Mesendoderm (in vitro differentiated cells): Measurements from ENCODE around the gene SUMF1.
A peak's percentile ranks its signal among the peaks of the same experiment; 100 is the strongest.

ENCODE experiments used
- DNase-seq: peaks from one replicate; pipeline ENCODE4 v3.0.0; 2013
- H2AK5ac ChIP-seq: 2 replicates; pipeline ENCODE4 v1.6.1; 2013; ENCODE audit warnings: low read length, inconsistent platforms
- H2BK120ac ChIP-seq: 2 replicates; pipeline ENCODE4 v1.6.1; 2013; ENCODE audit warnings: low read depth, mild to moderate bottlenecking, low read length, moderate library complexity, mixed read lengths
- H2BK15ac ChIP-seq: replicated peaks from 2 replicates; pipeline ENCODE4 v1.6.1; 2013; ENCODE audit warnings: low read depth, mild to moderate bottlenecking, moderate library complexity
- H2BK5ac ChIP-seq: 2 replicates; pipeline ENCODE4 v1.6.1; 2013; ENCODE audit warnings: low read length, inconsistent platforms
- H3K18ac ChIP-seq: 2 replicates; pipeline ENCODE4 v1.6.1; 2013; ENCODE audit warnings: mild to moderate bottlenecking, low read length, mixed read lengths
- H3K23ac ChIP-seq: one replicate; pipeline ENCODE4 v1.6.1; 2013; ENCODE audit warnings: low read length
- H3K27ac ChIP-seq: 2 replicates; pipeline ENCODE4 v1.5.1; 2013; ENCODE audit warnings: low read depth, mild to moderate bottlenecking, inconsistent platforms, low read length, moderate library complexity
- H3K27me3 ChIP-seq: 2 replicates; pipeline ENCODE4 v1.6.1; 2013; ENCODE audit warnings: low read length, control low read depth, mild to moderate bottlenecking, inconsistent platforms; ENCODE audit not compliant: insufficient read depth, poor library complexity
- H3K36me3 ChIP-seq: 2 replicates; pipeline ENCODE4 v1.6.1; 2013; ENCODE audit warnings: low read length, inconsistent platforms; ENCODE audit not compliant: control insufficient read depth, insufficient read depth
- H3K4ac ChIP-seq: one replicate; pipeline ENCODE4 v1.6.1; 2013; ENCODE audit warnings: low read depth, mild to moderate bottlenecking, low read length, moderate library complexity
- H3K4me1 ChIP-seq: 2 replicates; pipeline ENCODE4 v1.6.1; 2013; ENCODE audit warnings: low read depth, low read length, inconsistent platforms; ENCODE audit not compliant: control insufficient read depth
- H3K4me2 ChIP-seq: 2 replicates; pipeline ENCODE4 v1.6.1; 2013; ENCODE audit warnings: low read length
- H3K4me3 ChIP-seq: 2 replicates; pipeline ENCODE4 v1.5.1; 2013; ENCODE audit warnings: mild to moderate bottlenecking, low read length
- H3K56ac ChIP-seq: one replicate; pipeline ENCODE4 v1.6.1; 2013; ENCODE audit warnings: low read length
- H3K79me1 ChIP-seq: 2 replicates; pipeline ENCODE4 v1.6.1; 2013; ENCODE audit warnings: low read length, inconsistent platforms
- H3K79me2 ChIP-seq: 2 replicates; pipeline ENCODE4 v1.6.1; 2013; ENCODE audit warnings: mild to moderate bottlenecking, low read length; ENCODE audit not compliant: control insufficient read depth, insufficient read depth
- H3K9ac ChIP-seq: 2 replicates; pipeline ENCODE4 v1.6.1; 2013; ENCODE audit warnings: low read length, inconsistent platforms
- H4K5ac ChIP-seq: one replicate; pipeline ENCODE4 v1.6.1; 2013; ENCODE audit warnings: low read length
- H4K8ac ChIP-seq: one replicate; pipeline ENCODE4 v1.6.1; 2013; ENCODE audit warnings: low read depth, mild to moderate bottlenecking, control low read depth, low read length, moderate library complexity
- WGBS: extraction: QIAGEN DNeasy Blood & Tissue Kit; methylation state at CpG from one replicate; pipeline ENCODE4 v1.1.7; 2013; ENCODE audit warnings: low lambda C conversion rate, missing lambda C conversion rate; ENCODE audit not compliant: insufficient coverage; ENCODE audit errors: extremely low coverage; 5-methylcytosine and 5-hydroxymethylcytosine counted together

Gene SUMF1

DNA sequence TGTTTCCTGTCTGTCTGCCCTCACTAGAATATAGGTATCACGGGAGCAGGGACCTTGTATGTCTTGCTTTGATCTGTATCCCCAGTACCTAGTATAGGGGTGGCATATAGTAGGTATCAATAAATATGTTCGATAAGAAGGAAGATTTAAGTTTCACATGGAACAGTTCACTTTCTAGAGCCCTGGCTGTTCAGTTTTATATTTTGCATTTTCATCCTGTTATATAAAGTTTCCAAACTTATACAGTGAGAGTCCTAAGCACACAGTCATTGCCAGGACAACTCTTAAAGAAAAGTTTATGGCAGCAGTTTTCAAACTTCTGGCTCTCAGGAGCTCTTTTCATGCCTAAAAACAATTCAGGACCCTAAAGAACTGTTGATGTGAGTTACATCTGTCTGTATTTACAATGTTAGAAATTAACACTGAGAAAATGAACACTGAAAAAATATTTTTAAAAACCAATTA lies 39.5 kb upstream of the SUMF1 start:
- no peak overlapping the region for H3K56ac ChIP-seq
- H2BK5ac ChIP-seq = no peak overlapping the region
- H3K18ac ChIP-seq = no peak overlapping the region
- H3K79me2 ChIP-seq = no peaks in the 10 kb centered on the region
- no peak for DNase-seq
- no peak overlapping the region for H2AK5ac ChIP-seq
- H3K79me1 ChIP-seq = no peaks in the 10 kb centered on the region
- H3K27me3 ChIP-seq = no peaks in the 10 kb centered on the region
- no peaks in the 10 kb centered on the region for H3K36me3 ChIP-seq
- H4K8ac ChIP-seq = no peak overlapping the region
- no peaks in the 10 kb centered on the region for H3K4me1 ChIP-seq
- no peak overlapping the region for H3K27ac ChIP-seq
- no peak overlapping the region for H3K23ac ChIP-seq
- no peak overlapping the region for H2BK120ac ChIP-seq
- H3K4me3 ChIP-seq = no peak overlapping the region
- H3K4ac ChIP-seq = no peak overlapping the region
- no CpG with 5 or more reads among the region's 2 CpGs for WGBS
- H3K9ac ChIP-seq = no peak overlapping the region
- H4K5ac ChIP-seq = no peak overlapping the region
- no peak overlapping the region for H3K4me2 ChIP-seq
- no peak overlapping the region for H2BK15ac ChIP-seq

DNA sequence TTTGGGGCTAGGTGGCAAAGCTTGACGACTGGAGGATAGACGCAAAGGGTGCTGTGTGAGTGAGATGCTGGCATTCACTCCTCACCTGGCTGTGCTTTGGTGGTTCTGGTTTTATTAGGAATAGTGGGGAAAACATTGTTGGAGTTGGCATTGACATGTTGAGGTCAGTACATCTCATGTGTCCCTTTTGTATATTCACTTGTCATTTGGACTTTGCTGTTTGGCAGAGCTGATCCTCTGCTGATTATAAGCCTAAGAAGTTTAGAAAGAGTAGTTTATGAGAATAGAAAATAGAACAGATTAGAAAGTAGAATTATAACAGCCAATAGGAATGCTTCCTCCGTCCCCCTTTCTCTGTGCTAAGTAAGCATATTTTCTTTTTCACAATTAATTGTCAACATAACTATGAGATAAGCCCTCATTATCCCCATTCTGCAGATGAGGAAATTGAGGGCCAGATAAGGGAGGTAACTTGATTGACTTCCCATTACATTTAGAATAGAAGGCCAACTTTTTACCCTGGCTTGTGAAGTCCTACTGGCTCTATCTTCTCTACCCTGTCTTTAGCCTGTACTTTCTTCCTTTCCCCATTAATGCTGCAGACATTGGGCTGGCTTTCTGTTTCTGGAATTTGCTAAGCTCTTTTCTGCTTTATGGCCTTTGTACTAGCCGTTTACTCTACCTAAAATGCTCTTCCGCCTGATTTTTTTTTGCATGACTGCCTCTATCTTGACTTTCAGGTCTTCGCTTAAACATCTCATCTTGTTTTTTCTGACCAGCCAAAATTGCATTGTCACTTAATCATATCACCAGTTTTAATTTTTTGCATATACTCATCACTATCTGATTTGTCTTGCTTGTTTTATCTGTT lies 38.9 kb upstream of the SUMF1 start:
- DNase-seq = no peak

DNA sequence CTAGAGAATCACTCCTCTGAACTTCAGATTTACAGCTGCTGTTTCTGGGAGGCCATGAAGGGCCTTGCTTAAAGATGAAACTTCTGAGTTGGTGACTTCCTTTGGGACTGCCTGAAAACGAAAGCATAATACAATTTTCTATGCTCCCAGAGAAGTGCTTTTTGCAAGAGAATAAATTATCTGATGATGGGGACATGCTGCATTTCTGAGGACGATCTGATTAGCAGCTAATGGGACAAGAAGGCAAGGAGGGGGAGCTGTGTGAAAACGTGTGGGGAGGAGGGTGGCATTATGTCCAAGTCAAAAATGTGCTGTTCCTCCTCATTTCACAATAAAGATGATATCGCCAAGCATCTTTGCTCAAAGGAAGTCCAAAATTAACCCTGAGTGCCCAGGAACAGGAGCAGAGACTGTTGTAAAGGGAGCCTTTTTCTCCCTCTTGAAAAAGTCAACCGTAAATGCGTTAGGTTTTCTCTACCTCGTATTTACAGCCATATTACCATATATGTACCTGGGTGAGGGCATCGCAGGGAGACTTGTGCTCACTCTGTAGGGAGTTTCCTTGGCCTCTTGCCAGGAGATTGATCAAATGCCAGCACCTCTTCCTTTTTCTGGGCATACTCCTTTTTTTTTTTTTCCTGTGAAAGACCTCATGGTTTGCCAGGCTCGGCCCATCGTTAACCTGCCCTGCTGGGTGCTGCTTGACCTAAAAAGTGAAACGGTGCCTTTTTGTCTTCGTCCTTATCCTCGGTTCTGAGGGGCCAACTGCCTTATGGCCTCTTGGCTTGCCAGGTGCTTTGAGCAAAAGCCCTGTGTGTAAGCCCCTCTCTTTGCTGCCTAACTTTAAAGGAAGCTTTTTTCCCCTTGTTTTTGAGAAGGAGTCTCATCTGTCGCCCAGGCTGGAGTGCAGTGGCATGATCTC lies 37.5 kb upstream of the SUMF1 start:
- no peak for DNase-seq
- H3K79me1 ChIP-seq = no peaks in the 10 kb centered on the region
- H3K4me1 ChIP-seq = no peaks in the 10 kb centered on the region
- WGBS = no CpG with 5 or more reads among the region's 14 CpGs
- no peak overlapping the region for H3K4me2 ChIP-seq
- H4K8ac ChIP-seq = no peak overlapping the region
- H3K4ac ChIP-seq = no peak overlapping the region
- peak overlapping the region; percentile 45 for H3K56ac ChIP-seq
- no peak overlapping the region for H4K5ac ChIP-seq
- H3K79me2 ChIP-seq = no peaks in the 10 kb centered on the region
- H3K4me3 ChIP-seq = no peak overlapping the region
- no peak overlapping the region for H3K27ac ChIP-seq
- no peaks in the 10 kb centered on the region for H3K27me3 ChIP-seq
- no peak overlapping the region for H2BK5ac ChIP-seq
- no peak overlapping the region for H3K23ac ChIP-seq
- no peak overlapping the region for H2AK5ac ChIP-seq
- no peaks in the 10 kb centered on the region for H3K36me3 ChIP-seq
- no peak overlapping the region for H3K18ac ChIP-seq
- H2BK15ac ChIP-seq = no peak overlapping the region
- H2BK120ac ChIP-seq = no peak overlapping the region
- H3K9ac ChIP-seq = no peak overlapping the region

More for the DNA sequence above, 38.9 kb upstream of the SUMF1 start:
- H3K79me2 ChIP-seq = no peaks in the 10 kb centered on the region
- no peak overlapping the region for H2AK5ac ChIP-seq
- H3K27ac ChIP-seq = no peak overlapping the region
- no peaks in the 10 kb centered on the region for H3K27me3 ChIP-seq
- H3K9ac ChIP-seq = no peak overlapping the region
- no peak overlapping the region for H3K4me3 ChIP-seq
- no CpG with 5 or more reads among the region's 6 CpGs for WGBS
- no peak overlapping the region for H3K18ac ChIP-seq
- H3K4me1 ChIP-seq = no peaks in the 10 kb centered on the region
- H3K79me1 ChIP-seq = no peaks in the 10 kb centered on the region
- no peak overlapping the region for H3K4me2 ChIP-seq
- no peak overlapping the region for H2BK120ac ChIP-seq
- H4K8ac ChIP-seq = no peak overlapping the region
- no peak overlapping the region for H3K4ac ChIP-seq
- H2BK15ac ChIP-seq = no peak overlapping the region
- no peak overlapping the region for H3K23ac ChIP-seq
- no peak overlapping the region for H2BK5ac ChIP-seq
- no peak overlapping the region for H4K5ac ChIP-seq
- H3K36me3 ChIP-seq = no peaks in the 10 kb centered on the region
- H3K56ac ChIP-seq = no peak overlapping the region

DNA sequence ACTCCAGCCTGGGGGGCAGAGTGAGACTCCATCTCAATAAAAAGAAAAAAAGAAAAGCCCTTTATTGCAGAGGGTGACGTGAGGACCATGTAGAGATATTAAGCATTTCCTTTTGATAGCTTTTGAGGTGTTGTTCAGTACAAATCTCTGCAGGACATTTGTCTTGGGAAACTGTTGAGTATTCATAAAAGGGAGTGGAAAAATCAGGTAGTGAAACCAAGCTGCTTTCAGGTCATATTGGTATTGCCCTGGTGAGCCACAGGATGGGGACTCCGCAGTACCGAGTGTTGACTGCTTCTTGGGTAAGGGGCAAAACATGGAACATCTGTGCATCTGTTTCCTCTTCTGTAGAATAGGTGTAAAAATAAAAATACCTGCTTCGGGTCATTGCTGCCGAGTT lies 36.0 kb upstream of the SUMF1 start:
- no peak overlapping the region for H4K8ac ChIP-seq
- H3K27me3 ChIP-seq = no peaks in the 10 kb centered on the region
- no peaks in the 10 kb centered on the region for H3K36me3 ChIP-seq
- no peak overlapping the region for H3K4ac ChIP-seq
- H3K9ac ChIP-seq = no peak overlapping the region
- DNase-seq = no peak
- no peak overlapping the region for H2BK15ac ChIP-seq
- H3K56ac ChIP-seq = no peak overlapping the region
- H3K79me2 ChIP-seq = no peaks in the 10 kb centered on the region
- no peak overlapping the region for H3K18ac ChIP-seq
- no peak overlapping the region for H3K4me2 ChIP-seq
- H3K4me1 ChIP-seq = no peaks in the 10 kb centered on the region
- H4K5ac ChIP-seq = no peak overlapping the region
- H2BK5ac ChIP-seq = no peak overlapping the region
- H2BK120ac ChIP-seq = no peak overlapping the region
- WGBS = no CpG with 5 or more reads among the region's 5 CpGs
- no peak overlapping the region for H3K23ac ChIP-seq
- H3K27ac ChIP-seq = no peak overlapping the region
- H2AK5ac ChIP-seq = no peak overlapping the region
- no peaks in the 10 kb centered on the region for H3K79me1 ChIP-seq
- H3K4me3 ChIP-seq = no peak overlapping the region

DNA sequence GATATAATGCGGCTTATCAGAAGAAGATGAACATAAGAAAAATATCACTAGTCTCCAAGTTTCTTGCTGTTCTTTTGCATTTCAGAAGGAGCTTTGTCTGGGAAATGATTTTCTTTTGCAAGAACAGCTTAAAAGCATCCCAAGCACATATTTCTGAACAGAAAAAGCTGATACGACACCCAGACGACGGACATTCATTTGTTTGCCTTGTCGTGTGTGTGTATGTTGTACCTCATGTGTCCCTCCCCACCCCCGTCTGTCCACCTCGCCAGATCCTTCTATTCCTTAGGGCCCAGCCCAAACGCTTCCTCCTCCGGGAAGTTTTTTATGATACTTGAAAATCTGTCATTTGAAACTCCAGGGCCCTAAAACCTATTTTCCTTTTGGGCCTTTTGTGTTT lies 34.9 kb upstream of the SUMF1 start:
- no peak for DNase-seq
- H2BK15ac ChIP-seq = no peak overlapping the region
- H3K79me1 ChIP-seq = no peaks in the 10 kb centered on the region
- H2AK5ac ChIP-seq = no peak overlapping the region
- no peak overlapping the region for H2BK5ac ChIP-seq
- H3K27me3 ChIP-seq = no peaks in the 10 kb centered on the region
- no peak overlapping the region for H3K56ac ChIP-seq
- no peak overlapping the region for H3K4me3 ChIP-seq
- no peak overlapping the region for H3K23ac ChIP-seq
- H3K4me1 ChIP-seq = no peaks in the 10 kb centered on the region
- H3K4ac ChIP-seq = no peak overlapping the region
- no peak overlapping the region for H4K5ac ChIP-seq
- H4K8ac ChIP-seq = no peak overlapping the region
- H3K36me3 ChIP-seq = no peaks in the 10 kb centered on the region
- no peak overlapping the region for H3K27ac ChIP-seq
- H3K79me2 ChIP-seq = no peaks in the 10 kb centered on the region
- no peak overlapping the region for H3K4me2 ChIP-seq
- H3K9ac ChIP-seq = no peak overlapping the region
- H2BK120ac ChIP-seq = no peak overlapping the region
- WGBS = no CpG with 5 or more reads among the region's 9 CpGs
- no peak overlapping the region for H3K18ac ChIP-seq
